SIG-M5 (cell line): ENCODE results near the gene TBX15.

Experiments
- DNase-seq: peaks from one replicate; lab custom pipeline; 2025; lab: John Stamatoyannopoulos, UW

Gene TBX15

GRCh38 chr1:118984722-118985639, 3.2 kb downstream of the TBX15 start:
- no peak for DNase-seq

- DNase-seq = no peak
These were observed 3.9 kb downstream of the TBX15 start for GRCh38 chr1:118984086-118984721.

DNA sequence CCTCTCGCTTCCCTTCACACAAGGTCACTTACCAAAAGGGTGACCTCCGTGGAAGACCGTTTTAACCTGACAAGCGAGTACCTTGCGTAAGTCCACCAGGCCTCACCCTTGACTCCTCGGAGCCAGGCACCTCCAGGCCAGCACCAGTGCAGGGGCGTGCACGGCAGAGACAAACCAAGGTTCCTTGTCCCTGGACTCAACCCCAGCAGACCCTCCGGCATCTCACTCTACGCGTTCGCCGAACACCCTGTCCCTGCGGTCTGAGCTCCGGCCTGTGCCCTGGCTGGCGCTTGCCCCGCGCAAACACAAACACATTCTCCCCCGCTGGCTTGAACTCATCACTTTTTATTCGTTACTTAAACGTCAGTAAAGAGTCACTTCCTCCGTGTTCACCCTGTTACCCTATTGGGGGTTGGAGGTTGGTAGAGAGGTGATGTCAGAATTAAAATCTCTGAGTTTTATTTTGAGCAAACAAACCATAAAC, 4.5 kb downstream of the TBX15 start:
- no peak for DNase-seq

DNA sequence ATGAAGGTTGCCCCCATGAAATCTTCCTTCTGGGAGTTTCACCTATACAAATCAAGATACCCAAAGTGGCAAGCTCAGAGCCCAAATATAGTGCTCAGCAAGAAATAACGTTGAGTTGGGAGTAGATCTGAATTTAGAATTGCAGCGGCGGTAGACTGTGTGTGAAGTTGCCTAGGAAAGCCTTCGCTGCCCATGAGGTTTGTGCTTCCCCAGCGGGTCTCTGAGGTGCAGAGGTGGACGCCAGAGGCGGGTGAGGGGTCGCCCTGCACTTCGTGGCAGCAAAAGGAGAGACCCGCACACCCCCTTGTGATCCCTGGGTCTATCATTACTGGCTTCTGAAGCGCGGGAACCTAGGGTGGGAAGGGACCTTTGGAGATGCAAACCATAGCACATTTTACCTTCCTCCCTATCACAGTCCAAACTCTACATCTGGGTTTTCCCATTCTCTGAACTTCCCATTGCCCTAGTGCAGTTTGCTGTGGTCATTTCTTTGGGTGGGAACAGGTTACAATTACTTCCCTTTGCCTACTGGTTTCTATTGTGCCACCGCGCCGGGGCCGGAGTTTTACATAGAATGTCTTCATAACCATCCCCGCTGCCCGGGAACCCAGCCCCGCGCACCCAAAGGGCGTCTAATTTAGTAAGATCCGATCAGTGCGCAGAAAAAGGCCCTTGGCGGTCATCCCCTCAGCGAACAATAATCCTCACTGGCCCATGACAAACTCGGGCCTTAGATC, 5.2 kb downstream of the TBX15 start:
- DNase-seq = no peak

DNA sequence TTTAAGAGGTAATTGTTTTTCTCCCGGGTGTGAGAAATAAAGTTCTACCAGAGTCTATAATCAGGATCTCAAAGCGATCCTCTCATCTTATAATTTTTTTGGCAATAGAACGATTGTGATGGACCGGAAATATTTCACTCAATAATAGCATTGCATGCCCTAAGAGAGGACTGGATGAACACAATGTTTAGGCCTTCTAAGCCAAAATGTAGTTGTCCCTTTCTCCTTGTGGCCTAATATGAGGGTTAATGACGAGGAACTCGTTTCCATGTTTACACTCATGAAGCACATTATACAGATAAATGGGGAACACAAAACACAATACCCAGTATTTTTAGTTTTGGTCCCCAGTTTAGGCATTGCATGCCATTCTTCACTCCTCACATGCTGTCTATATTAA, 5.9 kb downstream of the TBX15 start:
- DNase-seq = no peak

- DNase-seq = no peak
These were observed 6.7 kb downstream of the TBX15 start for GRCh38 chr1:118981436-118981835.

DNA sequence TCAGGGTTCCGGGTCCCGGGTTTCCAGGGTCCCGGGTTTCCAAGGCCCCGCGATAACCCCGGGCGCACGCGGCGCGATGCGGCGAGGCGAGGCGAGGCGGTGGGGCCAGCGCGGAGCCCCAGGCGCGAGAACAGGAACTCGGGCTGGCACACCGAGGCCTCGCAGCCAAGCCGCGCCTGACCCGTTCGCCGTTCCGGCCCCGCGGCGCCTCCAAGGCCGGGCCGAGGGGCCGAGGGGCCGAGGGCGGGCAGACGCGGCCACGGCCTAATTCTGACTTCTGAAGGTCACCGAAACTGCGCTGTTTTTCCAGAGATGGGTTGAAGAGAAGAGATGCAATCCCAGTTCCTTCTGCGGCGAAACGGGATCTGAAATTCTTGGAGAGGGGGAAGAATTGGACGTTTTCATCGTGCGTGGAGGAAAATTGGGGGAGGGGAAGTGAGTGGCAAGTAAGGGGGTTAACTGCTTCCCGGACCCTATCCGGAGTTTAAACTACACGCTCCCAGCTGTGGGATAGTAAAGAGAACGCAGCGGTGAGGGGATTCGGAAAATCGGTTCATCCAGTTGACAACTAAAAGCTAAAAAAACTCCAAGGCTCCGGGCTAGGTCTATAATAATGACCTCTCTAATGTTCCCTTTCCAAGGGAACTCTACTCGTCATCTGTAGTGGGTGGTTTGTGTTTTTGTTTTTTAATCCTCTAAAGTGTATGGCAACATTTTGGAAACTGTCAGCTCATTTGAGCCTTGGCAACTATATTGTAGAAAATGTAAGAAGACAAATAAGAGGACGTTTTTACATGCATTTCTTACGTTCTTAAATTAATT, 8.2 kb downstream of the TBX15 start:
- DNase-seq = no peak

DNA sequence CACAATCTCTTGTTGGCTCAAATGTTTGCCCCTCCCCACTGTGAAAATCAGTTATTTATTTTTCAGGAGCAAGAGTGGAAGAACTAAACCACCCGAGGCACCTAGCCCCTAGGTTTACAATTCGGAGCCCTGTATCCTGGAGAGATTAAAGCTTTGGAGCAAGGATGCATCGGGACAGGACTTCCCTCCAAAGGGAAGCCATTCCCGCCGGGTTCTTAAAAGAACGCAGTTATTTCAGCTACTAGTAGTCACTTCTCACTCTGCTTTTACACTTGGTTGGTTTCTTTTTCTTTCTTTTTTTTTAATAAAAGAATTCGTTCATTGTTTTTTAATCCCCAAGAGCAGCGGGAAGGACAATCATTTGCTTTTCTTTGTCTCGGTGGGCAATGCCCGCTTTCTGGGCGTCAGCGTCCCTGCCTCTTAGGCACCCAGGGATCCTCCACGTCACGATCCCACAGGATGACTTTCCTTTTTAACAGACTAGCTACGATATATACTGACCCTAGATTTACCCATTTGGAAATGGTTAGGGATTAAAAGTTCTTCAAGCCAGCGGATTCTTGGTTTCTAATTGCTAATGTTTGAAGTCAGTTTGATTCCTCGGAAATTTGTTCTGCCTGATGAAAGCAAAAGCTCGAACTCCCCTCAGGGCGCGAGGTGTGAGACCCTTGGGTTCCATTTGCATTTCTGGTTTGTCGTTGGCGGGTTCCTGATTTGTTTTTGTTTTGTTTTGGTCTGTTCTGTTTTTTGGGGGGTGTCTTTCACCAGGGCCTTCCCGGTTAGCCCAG, 9.0 kb downstream of the TBX15 start:
- DNase-seq = no peak

- no peak for DNase-seq
These were observed 10.5 kb downstream of the TBX15 start for GRCh38 chr1:118977600-118977999.

GRCh38 chr1:118974661-118975060, 13.5 kb downstream of the TBX15 start:
- no peak for DNase-seq

DNA sequence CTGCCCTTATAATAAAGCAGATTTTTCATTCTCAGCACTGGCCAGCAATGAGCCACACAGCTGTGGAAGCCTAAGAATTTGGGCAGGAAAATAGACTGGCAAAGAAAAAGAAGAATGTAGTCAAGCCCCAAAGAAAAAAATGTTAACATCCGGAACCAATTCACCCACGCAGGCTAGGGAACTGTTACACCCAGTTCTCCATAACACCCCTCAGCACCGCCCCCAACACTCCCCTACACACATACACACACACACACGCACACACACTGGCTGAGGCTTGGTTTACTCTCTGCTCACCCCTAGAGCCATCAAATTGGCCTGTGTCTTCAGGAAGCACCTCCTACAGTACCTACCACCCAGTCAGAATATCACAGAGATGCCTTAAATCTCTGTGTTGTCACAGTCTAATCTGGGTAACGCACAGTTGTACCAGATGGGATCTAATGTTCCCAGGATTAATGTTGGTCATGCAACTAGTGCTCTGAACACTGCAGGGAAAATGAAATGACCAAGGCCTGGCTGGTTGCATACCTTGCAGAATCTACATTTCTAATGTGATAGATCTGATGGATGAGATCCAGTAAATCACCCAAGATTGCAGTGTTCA, 14.5 kb downstream of the TBX15 start:
- DNase-seq = no peak

DNA sequence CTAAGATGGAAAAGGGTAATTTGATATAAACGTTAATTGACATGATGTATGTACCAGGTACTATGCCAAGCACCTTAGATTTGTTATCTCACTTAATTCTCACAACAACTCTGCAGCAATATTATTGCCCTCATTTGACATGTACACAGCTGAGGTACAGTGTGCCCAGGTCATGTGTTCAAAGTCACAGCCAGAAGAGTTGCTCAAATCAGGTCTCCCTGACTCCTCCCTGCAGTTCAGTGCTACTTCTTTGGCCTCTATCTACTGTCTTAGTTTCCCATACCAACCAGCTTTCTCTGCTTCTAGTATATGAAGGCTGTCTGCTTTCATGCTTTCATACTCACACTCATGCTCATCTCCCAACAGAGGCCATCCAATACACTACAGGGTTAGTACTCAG, 15.1 kb downstream of the TBX15 start:
- DNase-seq = no peak

GRCh38 chr1:118970451-118970850, 17.7 kb downstream of the TBX15 start:
- DNase-seq = no peak

DNA sequence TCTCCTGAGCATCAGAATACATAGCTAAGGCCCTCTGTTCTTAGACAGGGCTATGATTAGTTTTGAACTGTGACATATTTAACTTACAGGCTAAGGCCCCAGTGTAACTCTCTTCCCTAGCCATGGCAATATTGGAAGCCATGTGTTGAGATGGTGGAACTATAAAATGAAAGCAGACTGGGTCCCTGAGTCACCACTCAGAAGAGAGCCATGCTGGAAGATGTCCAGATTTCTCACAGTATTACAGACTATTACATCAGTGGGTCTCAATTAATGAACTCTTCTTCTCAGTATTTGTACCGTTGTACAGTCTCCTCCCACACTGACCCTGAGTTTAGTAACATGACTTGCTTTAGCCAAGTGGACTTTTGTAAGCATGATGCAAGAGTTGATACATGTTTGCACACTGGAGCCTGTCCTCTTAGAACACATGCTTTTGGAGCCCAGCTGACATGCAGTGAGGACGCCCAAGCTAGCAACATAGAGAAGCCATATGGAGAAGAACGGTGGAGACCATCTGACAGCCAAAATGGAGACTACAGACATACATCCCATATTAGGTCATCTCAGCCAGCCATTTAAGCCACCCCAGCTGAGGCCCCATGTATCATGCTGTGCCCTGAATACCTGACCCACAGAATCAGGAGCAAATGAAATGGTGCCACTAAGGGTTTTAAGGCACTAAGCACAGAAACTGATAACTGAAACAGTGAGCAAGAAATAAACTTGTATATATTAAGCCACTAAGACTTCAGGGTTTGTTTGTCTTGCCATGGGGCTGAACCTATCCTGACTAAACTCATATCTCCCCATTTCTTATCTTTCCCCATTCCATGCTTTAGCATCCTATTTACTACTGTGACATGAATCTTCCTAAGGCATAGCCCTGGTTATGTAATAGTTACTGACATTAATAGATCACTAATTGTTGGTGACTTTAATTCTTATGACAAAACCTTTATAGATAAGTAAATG, 24.4 kb downstream of the TBX15 start:
- DNase-seq = no peak

DNA sequence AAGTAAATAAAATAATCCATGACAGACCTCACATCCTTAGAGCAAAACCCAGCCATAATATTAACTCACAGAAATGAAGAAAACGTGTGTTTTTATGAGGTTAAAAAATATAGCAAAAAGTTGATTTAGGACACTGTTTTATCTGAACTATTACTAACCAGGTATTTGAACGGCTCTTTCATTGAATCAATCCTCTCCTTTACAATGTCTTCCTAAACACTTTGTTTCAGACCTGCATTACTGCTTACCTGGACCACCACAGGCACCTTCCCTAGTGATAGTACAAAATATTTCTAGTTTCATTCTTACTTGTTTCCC, 25.0 kb downstream of the TBX15 start:
- no peak for DNase-seq

DNA sequence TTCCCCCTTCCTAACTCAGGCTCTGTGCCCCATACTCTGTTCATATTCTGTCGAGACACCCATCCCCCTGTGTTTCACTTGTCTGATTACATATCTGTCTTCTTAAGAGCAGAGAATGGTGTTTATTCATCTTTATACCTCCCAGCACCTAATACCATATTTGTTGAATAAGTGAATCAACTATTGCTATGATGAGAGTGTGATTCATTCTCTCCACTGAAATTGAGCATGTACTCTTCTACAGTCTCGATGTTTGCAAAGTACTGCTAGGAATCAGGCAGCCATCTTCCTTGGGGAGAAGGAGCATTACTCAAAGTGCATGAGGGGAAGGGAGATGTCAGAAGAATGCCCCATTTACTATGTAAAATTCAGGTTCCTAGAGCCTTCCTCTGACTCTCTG, 27.0 kb downstream of the TBX15 start:
- no peak for DNase-seq

GRCh38 chr1:118960567-118961136, 27.5 kb downstream of the TBX15 start:
- DNase-seq = no peak

DNA sequence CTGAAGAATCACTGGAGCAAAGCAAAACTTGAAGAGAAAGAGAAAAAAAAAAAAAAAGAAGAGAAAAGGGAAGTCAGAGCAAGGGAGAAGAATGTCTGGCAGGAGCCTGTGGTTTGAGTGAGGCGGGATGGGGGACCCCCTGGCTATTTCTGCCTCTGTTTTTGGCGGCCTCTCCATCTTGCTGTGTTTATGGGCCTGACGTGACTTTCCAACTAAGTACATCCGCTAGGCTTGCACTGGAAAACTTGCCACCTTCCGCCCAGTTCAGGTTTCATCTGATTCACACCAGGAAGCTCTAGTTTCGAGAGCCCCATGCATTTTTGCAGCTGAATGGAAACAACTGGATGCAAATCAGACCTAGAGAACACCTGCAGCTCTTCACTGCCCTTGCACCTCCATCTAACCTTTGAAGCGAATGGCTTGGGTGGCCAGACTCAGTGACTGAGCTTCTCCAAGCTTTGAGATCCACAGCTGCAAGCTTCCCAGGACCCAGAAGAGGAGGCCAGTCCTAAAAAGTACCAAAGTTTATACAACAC, 28.0 kb downstream of the TBX15 start:
- DNase-seq = no peak
